Right atrium auricular region (tissue), 2 donors: ENCODE data around the gene CDH15. TPM values are rescaled to one million over a fixed set of nuclear protein-coding genes. Genes with fewer than 3 reads are reported as not detected.

Experiments used
- DNase-seq: peaks from one replicate; pipeline ENCODE4 v3.0.0-alpha.2; 2019; ENCODE audit warnings: low spot score
- H3K27ac ChIP-seq, 2 donors: fragments of 200-600 bp; sonication (generic); 1 replicate in 1 of 2; 2 replicates in 1 of 2; pipeline ENCODE4 v1.5.1; 2016 to 2019
- H3K27me3 ChIP-seq, 2 donors: fragments of 200-600 bp; sonication (generic); one replicate each; pipeline versions ENCODE4 v1.5.1 to v1.6.0; 2017 to 2019
- H3K36me3 ChIP-seq: fragments of 200-600 bp; sonication (generic); one replicate; pipeline ENCODE4 v1.5.1; 2016
- H3K4me1 ChIP-seq, 2 donors: fragments of 200-600 bp; sonication (generic); one replicate each; pipeline versions ENCODE4 v1.5.1 to v1.6.0; 2017 to 2019
- H3K4me3 ChIP-seq, 2 donors: fragments of 200-600 bp; sonication (generic); 1 replicate in 1 of 2; 2 replicates in 1 of 2; pipeline ENCODE4 v1.5.1; 2017 to 2019; ENCODE audit warnings: mild to moderate bottlenecking in 1 of 2, moderate library complexity in 1 of 2
- H3K9me3 ChIP-seq, 2 donors: fragments of 200-600 bp; sonication (generic); one replicate each; pipeline ENCODE4 v1.5.1; 2019
- total RNA-seq, 2 donors: library from RNA; depleted of rRNA; stranded (reverse); fragments of >200 nt; gene quantifications; one replicate each; pipeline ENCODE4 v1.1.0, GENCODE V29; 2016
- TF ChIP-seq, protein P1 (sequence below), 2 donors: fragments of 200-600 bp; sonication (generic); IDR thresholded peaks; one replicate each; pipeline ENCODE4 v1.5.1; 2019; ENCODE audit warnings: antibody characterized with exemption in 2 of 2

CDH15 gene
- total RNA-seq, 2 donors from 2014 or later = not detected

- Histone ChIP-seq H3K36me3 (peaks cover 7% of the 10 kb centered on the region), H3K4me1 (no peaks in the 10 kb centered on the region), H3K27ac (no peak overlapping the region), H3K4me3 (no peak overlapping the region), H3K9me3 (no peaks in the 10 kb centered on the region), H3K27me3 (no peaks in the 10 kb centered on the region)
- TF ChIP-seq, protein P1, sequence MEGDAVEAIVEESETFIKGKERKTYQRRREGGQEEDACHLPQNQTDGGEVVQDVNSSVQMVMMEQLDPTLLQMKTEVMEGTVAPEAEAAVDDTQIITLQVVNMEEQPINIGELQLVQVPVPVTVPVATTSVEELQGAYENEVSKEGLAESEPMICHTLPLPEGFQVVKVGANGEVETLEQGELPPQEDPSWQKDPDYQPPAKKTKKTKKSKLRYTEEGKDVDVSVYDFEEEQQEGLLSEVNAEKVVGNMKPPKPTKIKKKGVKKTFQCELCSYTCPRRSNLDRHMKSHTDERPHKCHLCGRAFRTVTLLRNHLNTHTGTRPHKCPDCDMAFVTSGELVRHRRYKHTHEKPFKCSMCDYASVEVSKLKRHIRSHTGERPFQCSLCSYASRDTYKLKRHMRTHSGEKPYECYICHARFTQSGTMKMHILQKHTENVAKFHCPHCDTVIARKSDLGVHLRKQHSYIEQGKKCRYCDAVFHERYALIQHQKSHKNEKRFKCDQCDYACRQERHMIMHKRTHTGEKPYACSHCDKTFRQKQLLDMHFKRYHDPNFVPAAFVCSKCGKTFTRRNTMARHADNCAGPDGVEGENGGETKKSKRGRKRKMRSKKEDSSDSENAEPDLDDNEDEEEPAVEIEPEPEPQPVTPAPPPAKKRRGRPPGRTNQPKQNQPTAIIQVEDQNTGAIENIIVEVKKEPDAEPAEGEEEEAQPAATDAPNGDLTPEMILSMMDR (IDR thresholded peaks at IDR 0.05) = no peak
- DNase-seq = no peak
Observed at GRCh38 chr16:89138843-89139520, 32.6 kb upstream of the CDH15 start.

DNA sequence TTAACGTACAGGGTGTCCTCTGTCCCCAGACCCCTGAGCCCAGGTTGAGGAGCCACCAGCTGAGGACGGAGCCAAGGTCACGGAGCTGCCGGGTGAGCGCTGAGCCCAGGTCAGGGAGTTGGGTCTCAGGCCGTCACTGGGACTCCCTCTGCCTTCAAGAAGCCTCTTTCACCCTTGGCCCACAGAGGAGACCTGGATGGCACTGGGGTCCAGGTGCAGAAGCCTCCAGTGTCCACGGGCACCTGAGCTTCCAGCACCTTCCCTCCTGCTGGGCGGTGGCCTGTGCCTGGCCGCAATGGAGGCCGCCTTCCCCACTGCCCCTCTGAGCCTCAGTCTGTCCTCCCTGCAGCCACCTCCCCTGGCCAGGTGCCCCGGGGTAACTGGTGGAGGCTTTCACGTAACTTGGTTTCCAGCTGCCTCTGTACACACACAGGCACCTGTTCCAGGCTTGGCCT is 31.6 kb upstream of the CDH15 start:
- Histone ChIP-seq H3K4me3 (no peak overlapping the region), H3K9me3 (no peaks in the 10 kb centered on the region), H3K4me1 (no peaks in the 10 kb centered on the region), H3K27me3 (no peaks in the 10 kb centered on the region), H3K36me3 (no peaks in the 10 kb centered on the region), H3K27ac (no peak overlapping the region)
- TF ChIP-seq, protein P1 (IDR thresholded peaks at IDR 0.05) = no peak
- no peak for DNase-seq

DNA sequence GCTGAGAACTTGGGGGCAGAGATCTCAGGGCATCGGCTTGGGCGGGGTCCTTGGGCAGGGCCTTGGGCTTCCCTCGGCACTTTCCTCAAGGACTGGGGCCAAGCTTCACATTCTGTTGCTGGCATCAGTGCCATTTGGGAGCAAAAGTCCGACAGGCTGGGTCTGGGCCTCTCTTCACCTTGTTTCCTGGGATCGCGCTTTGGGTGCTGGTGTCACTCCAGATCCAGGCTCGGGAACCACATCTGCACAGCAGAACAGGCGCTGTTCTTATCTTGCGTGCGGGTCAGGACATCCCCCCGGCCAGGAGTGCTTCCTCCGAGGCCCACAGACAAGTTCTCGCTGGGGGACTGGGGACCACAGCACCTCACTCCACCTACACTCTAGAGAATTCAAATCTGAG is 31.1 kb upstream of the CDH15 start:
- Histone ChIP-seq H3K4me3 (no peak overlapping the region), H3K27ac (no peak overlapping the region), H3K4me1 (no peaks in the 10 kb centered on the region), H3K36me3 (peaks cover 3% of the 10 kb centered on the region), H3K27me3 (no peaks in the 10 kb centered on the region), H3K9me3 (no peaks in the 10 kb centered on the region)
- TF ChIP-seq, protein P1 (IDR thresholded peaks at IDR 0.05) = no peak
- no peak for DNase-seq

DNA sequence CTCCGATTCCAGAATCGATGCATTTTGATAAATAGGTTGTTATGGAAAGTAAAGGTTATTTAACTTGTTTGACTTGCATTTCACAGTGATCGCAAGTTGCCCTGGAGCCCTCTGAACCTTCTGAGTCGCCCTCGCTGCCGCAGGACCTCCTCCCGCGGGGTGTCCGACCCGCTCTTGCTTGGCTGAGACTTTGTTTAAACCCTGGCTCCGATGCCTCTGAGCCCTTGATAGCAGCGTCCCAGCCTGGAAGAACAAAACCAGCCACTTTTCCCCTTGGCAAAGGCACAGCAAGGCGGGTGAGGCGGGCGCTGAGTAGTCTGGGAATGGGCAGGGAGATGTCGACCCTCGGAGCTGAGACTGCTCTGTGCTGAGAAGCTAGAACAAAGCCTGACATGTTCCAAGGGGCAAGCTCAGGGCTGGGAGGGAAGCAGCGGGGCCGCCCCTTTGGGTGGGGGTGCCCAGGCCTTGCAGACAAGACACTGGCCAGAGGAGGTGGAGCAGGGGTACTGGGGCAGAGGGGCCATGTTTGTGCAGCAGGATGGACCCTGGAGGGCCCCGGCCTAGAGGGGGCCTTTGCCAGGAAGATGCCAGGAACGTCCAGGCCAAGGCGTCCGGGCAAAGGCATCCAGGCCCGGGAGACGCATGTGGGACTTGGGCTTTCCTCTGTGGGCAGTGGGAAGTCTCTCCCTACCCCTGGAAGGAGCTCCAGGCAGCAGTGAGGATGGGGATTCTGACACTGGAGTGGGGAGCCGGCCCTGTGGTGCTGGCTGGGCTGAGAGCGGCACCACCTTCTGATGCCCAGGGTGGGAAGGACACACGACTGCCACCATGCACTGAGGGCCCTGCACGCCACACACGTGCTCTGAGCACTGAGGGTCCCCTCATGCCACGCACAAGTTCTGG is 30.3 kb upstream of the CDH15 start:
- no peak overlapping the region for H3K27ac ChIP-seq

DNA sequence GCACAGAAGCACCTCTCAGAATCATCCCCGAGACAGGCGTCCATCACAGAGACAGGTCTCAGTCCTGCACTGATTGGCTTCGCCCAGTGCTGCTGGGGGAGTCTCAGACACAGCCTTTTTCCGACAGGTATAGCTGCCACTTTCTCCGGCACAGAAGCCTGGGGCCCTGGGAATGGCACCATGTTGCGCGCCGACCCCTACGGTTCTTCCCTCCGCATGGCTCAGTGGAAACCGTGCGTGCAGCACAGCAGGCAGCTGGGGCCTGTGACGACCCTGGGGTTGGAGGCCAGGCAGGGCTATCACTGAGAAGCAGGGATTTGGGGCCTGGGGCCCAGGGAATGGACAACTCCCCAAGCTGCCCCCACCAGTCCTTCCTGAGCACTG is 29.7 kb upstream of the CDH15 start:
- peaks cover 17% of the 10 kb centered on the region for H3K36me3 ChIP-seq

More for the DNA sequence above, 30.3 kb upstream of the CDH15 start:
- Histone ChIP-seq H3K4me3 (no peak overlapping the region), H3K36me3 (peaks cover 11% of the 10 kb centered on the region), H3K27me3 (no peaks in the 10 kb centered on the region), H3K4me1 (no peaks in the 10 kb centered on the region), H3K9me3 (no peaks in the 10 kb centered on the region)
- TF ChIP-seq, protein P1 (IDR thresholded peaks at IDR 0.05) = no peak
- no peak for DNase-seq

More for the DNA sequence above, 29.7 kb upstream of the CDH15 start:
- TF ChIP-seq, protein P1 (IDR thresholded peaks at IDR 0.05) = no peak
- Histone ChIP-seq H3K27me3 (no peaks in the 10 kb centered on the region), H3K9me3 (no peaks in the 10 kb centered on the region), H3K27ac (no peak overlapping the region), H3K4me3 (no peak overlapping the region), H3K4me1 (no peaks in the 10 kb centered on the region)
- DNase-seq = no peak
